GM19452 (cell line): ENCODE results near the gene TEX2.

Source experiments
- ATAC-seq: cut with Tn5 transposase; IDR thresholded peaks from one replicate; pipeline ENCODE4 v1.9.1; 2021; ENCODE audit not compliant: unreplicated experiment

Gene TEX2

DNA sequence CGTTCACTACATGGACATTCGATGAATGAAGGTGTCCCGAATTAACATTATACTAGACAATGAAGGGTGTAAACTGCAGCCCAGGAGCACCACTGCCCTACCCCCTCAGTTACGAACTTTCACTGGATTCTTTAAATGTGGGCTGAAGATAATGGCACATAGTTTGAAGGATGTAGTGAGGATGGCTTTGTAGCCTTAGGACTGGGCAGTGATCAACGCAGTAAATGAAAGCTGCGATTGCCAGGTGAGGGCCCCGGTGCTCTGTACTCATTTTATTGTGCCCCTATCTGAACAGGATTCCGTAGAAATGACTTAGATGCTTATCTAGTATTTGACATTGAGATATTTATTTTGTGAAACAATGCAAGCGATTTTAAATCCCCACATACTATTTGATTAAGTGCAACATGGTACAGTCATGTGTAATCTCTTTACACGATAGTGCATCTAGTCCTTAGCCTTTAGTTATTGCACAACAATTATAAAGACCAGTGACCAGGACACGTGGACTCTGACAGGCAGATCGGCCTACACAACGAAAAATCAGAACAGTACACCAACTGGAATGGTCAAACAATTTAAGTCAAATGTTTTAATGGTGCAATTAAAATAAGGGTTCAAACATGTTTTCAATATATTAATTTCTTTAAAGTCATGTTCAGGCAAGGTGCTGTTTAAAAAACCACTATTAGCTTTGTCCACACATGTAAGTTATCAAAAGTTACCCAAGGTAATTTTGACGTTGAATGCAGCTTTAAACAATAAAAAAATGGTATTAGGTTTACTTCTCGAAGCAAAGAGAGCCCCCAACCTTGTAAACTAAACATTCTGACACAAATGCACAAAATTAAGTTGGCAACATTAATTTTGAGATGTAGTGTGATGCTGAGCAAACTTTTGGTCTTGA is 115.7 kb downstream of the TEX2 start:
- ATAC-seq, result no peak

GRCh38 chr17:64146418-64147109 is 116.5 kb downstream of the TEX2 start:
- peak; percentile 7 for ATAC-seq

DNA sequence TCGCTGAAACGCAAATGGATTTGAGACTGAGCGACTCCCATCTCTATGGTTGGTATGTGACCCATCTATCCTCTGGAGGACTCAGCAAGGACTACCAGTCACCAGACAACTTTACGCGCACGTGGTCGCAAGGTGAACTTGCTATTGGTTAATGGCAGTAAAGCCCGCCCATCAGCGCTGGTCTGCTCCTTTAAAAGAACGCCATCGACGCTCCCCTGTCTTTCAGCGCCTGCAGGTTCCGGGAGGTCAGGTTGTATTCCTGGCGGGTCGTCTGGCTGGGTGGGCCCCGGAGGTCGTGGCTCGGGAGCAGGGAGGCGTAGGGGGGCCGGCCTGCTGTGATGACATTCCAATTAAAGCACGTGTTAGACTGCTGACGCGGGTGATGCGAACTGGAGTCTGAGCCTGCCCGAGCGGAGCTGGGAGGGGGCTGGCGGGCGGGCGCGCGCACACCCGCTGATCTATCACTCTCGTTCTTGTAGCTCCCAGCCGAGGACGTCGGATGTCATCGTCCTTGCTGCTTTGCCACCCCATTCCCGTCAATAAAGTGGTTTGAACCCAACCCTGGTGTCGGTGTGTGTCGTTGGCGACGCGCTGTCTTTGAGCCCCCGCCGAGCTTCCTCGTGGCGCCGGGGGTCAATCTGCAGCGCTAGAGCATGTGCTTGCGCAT is 117.2 kb downstream of the TEX2 start:
- peak; percentile 91 for ATAC-seq

- ATAC-seq, result no peak
These were observed 117.7 kb downstream of the TEX2 start for GRCh38 chr17:64145375-64145750.

DNA sequence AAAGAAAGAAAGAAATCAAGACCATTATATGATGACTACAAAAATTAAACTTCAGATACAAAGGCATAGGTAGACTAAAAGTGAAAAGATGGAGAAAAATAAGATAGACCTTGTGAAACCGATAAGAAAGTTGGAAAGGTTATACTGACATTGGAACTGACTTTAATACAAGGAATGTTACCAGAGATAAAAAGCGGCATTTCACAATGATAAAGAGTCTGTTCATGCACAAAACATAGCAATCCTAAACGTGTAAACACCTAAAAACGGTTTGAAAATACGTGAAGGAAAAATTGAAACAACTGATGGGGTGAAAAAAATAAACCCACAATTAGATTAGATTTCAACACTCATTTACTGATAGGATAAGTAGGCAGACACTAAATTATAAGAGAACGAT is 123.5 kb downstream of the TEX2 start:
- no peak for ATAC-seq

DNA sequence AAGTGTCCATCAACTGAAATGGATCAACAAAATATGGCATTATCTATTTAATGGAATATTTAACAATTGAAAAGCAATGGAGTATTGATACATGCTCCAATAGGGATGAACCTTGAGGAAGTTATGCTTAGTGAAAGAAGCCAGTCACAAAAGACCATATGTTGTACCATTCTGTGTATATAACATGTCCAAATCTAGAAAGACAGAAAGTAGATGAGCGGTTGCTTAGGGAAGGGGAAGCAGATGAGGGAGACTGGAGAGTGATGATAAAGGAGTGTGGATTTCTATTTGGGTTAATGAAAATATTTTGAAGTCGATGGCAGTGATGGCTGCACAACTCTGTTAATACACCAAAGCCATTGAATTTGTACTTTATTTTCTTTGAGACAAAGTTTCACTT is 124.6 kb downstream of the TEX2 start:
- ATAC-seq, result no peak

DNA sequence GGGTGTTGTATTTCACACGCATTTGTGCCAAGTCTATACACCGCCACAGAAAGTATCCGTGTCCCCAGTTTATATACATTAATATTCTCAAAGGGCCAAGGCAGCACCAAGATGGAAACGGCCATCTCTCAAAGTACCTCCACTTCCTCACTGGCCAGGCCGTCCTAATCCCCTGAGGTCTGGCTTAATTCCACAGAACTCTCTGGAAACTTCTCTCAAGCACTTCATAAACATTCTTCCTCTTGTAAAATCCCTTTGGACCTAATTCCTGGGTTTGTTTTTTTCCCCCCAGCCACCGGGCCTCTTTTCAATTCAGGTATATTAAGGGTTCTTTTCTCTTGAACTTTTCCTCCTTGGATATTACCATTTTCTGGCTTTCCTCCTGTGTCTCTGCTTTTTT is 128.1 kb downstream of the TEX2 start:
- no peak for ATAC-seq

GRCh38 chr17:64134216-64134970 is 128.7 kb downstream of the TEX2 start:
- ATAC-seq, result no peak

- ATAC-seq, result no peak
These were observed 129.4 kb downstream of the TEX2 start for GRCh38 chr17:64133546-64134215.

GRCh38 chr17:64131606-64132270 is 131.3 kb downstream of the TEX2 start:
- no peak for ATAC-seq

GRCh38 chr17:64130559-64131001 is 132.5 kb downstream of the TEX2 start:
- peak; percentile 34 for ATAC-seq

DNA sequence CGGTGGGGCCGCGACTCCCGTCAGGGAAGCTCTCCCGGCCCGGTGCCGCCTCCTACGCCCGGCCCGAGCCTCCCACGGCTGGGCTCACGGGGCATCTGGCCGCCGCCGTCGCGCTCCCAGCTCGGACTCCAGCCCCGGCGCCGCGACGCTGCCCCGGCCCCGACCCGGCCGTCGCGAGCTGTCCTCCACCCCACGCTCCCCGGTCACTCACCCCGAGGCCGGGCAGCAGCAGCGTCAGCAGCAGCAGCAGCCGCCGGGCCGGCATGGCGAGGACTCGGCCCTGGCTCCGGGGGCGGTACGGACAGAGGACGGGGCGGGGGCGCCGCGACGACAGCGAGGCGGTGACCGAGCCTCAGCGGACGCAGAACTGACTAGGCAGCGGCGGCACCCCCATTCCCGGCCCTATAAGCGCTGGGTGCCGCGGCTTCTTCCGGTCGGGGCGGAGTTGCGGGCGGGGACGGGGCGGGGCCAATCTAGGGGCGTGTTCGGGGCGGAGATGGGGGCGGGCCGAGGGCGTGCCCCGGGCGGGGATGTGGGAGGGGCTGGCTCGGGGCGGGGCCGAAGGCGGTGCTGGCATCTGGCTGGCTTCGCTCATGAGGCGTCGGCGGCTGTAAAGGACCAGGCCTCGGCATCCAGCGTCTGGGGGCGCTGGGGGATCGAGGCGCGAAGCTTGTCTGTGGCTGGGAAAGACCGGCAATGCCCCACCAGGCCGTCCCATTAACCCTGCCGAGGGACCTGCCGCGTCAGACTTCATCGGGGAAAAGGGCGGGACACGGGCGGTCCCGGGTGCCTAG is 133.1 kb downstream of the TEX2 start, which contains the start of gene ERN1:
Gene ERN1 (minus strand): TSS at position 380 of the 794 bp plus-strand sequence. CDS start 115 bp downstream, at position 265.
- ATAC-seq, result peak; percentile 81

- peak; percentile 22 for ATAC-seq
These were observed 133.6 kb downstream of the TEX2 start for GRCh38 chr17:64129515-64129764.

GRCh38 chr17:64128787-64129514 is 134.1 kb downstream of the TEX2 start:
- ATAC-seq, result no peak

DNA sequence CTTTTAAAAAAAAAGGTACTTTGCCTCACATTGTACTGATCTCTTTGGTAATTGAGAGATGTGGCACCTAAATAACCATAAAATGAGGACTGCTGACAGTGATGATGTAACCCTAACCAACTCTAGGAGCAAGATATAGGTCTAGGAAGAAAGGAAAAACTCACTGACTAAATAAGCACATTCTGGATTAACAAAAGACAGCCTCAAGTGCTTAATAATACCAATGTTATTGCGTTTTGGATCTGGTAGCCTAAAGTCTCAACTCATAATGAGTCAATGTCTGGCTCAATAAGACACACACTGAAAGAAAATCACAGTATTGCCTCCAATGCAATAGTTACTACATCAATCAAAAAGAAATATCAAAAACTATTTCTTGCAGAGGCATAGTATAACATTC is 136.1 kb downstream of the TEX2 start:
- no peak for ATAC-seq

GRCh38 chr17:64125937-64126336 is 137.1 kb downstream of the TEX2 start:
- ATAC-seq, result no peak

GRCh38 chr17:64124609-64125008 is 138.5 kb downstream of the TEX2 start:
- no peak for ATAC-seq

GRCh38 chr17:64123114-64123513 is 139.9 kb downstream of the TEX2 start:
- no peak for ATAC-seq
